Activated naive CD8-positive, alpha-beta T cell treated with anti-CD3 and anti-CD28 coated beads, Interleukin-2, amount 50 U/mL, for 24 hours (primary cell): ENCODE results near the gene KIAA2012.

Experiments
- ATAC-seq: fragments of 150-1000 bp; cut with Tn5 transposase; one replicate; pipeline ENCODE4 v1.10.0; 2021
- DNase-seq: peaks from one replicate; pipeline ENCODE4 v3.0.0; 2021
- H3K27ac Mint-ChIP-seq: one replicate; pipeline ENCODE4 v1.8.0; 2021; ENCODE audit warnings: mild to moderate bottlenecking, mixed read lengths
- H3K27me3 Mint-ChIP-seq: one replicate; pipeline ENCODE4 v1.8.0; 2021; ENCODE audit warnings: mixed read lengths
- H3K36me3 Mint-ChIP-seq: one replicate; pipeline ENCODE4 v1.8.0; 2021; ENCODE audit warnings: low read depth, mixed read lengths
- H3K4me1 Mint-ChIP-seq: one replicate; pipeline ENCODE4 v1.8.0; 2021; ENCODE audit warnings: mixed read lengths
- H3K4me3 Mint-ChIP-seq: one replicate; pipeline ENCODE4 v1.8.0; 2021; ENCODE audit warnings: mild to moderate bottlenecking, moderate library complexity, mixed read lengths
- H3K9me3 Mint-ChIP-seq: one replicate; pipeline ENCODE4 v1.8.0; 2021; ENCODE audit warnings: mixed read lengths

KIAA2012 gene

GRCh38 chr2:202249521-202250253, 176.6 kb downstream of the KIAA2012 start:
- peaks cover 7% of the 10 kb centered on the region for H3K4me1 Mint-ChIP-seq
- DNase-seq (no peak), ATAC-seq (no peak)
- no peaks in the 10 kb centered on the region for H3K9me3 Mint-ChIP-seq
- H3K36me3 Mint-ChIP-seq, result no peaks in the 10 kb centered on the region
- H3K4me3 Mint-ChIP-seq, result no peak overlapping the region
- no peak overlapping the region for H3K27ac Mint-ChIP-seq
- peaks cover 4% of the 10 kb centered on the region for H3K27me3 Mint-ChIP-seq

GRCh38 chr2:202251494-202251893, 178.4 kb downstream of the KIAA2012 start:
- Mint-ChIP-seq H3K9me3 (no peaks in the 10 kb centered on the region), H3K4me3 (no peak overlapping the region), H3K4me1 (peaks cover 7% of the 10 kb centered on the region), H3K36me3 (no peaks in the 10 kb centered on the region), H3K27me3 (peaks cover 4% of the 10 kb centered on the region), H3K27ac (no peak overlapping the region)
- DNase-seq (no peak), ATAC-seq (no peak)
